Adrenal gland (tissue), 12 donors: Measurements from ENCODE around the gene LRFN5. TPM values are rescaled to one million over a fixed set of nuclear protein-coding genes. Genes with fewer than 3 reads are reported as not detected.

Experiments used
- DNase-seq, 7 donors: peaks; one replicate each; pipeline ENCODE4 v3.0.0-alpha.2; 2019 to 2020
- H3K27ac ChIP-seq, 5 donors: fragments of 200-600 bp; sonication (generic) in 4 of 5; 1 replicate in 3 of 5; 2 replicates in 2 of 5; pipeline versions ENCODE4 v1.5.1 to v1.8.0; 2016 to 2020; ENCODE audit warnings: mild to moderate bottlenecking in 1 of 5
- H3K27me3 ChIP-seq: fragments of 200-600 bp; 2 replicates; pipeline ENCODE4 v1.8.0; 2021
- H3K36me3 ChIP-seq, 2 donors: fragments of 200-600 bp; replicated peaks in 1 of 2; 1 replicate in 1 of 2; 2 replicates in 1 of 2; pipeline versions ENCODE4 v1.5.1 to v1.8.0; 2018 to 2022
- H3K4me1 ChIP-seq, 2 donors: fragments of 200-600 bp; replicated peaks in 1 of 2; 1 replicate in 1 of 2; 2 replicates in 1 of 2; pipeline versions ENCODE4 v1.5.1 to v1.8.0; 2018 to 2021
- H3K4me3 ChIP-seq, 4 donors: fragments of 200-600 bp; sonication (generic) in 3 of 4; one replicate each; pipeline ENCODE4 v1.5.1; 2016 to 2018
- H3K9me3 ChIP-seq, 3 donors: fragments of 200-600 bp; sonication (generic) in 1 of 3; replicated peaks in 1 of 3; 1 replicate in 2 of 3; 2 replicates in 1 of 3; pipeline versions ENCODE4 v1.5.1 to v1.8.0; 2016 to 2021
- CTCF ChIP-seq, 6 experiments: fragments of 450-650 bp in 4 of 6; fragments of 200-600 bp in 2 of 6; sonication (generic) in 1 of 6; IDR thresholded peaks; 1 replicate in 5 of 6; 2 replicates in 1 of 6; pipeline versions ENCODE4 v1.5.1 to v1.8.0; 2016 to 2021; ENCODE audit warnings: antibody characterized with exemption in 6 of 6, mild to moderate bottlenecking in 2 of 6, moderate library complexity in 1 of 6
- POLR2A ChIP-seq, 2 donors: fragments of 450-650 bp; IDR thresholded peaks; one replicate each; pipeline ENCODE4 v1.6.1; 2017; ENCODE audit warnings: antibody characterized with exemption in 2 of 2, mild to moderate bottlenecking in 2 of 2, moderate library complexity in 1 of 2
- WGBS, 4 donors: extraction: QIAGEN DNeasy Blood & Tissue Kit in 2 of 4; methylation state at CpG; one replicate each; pipeline versions ENCODE4 v1.1.5 to v1.1.7; 2013 to 2017; 5-methylcytosine and 5-hydroxymethylcytosine counted together
- intact Hi-C, 2 donors: fragments of 100-400 bp; cut with DNase I; formaldehyde crosslinking; loops; one replicate each; pipeline versions ENCODE4 v1.14.1 to v1.15.0; 2022 to 2023
- polyA plus RNA-seq, 3 donors: library from polyadenylated mRNA; stranded (reverse); fragments of 200-250 nt in 2 of 3; fragments of 350-450 nt in 1 of 3; fragmentation: Illumina TruSeq in 1 of 3; extraction: RNeasy Lipid Tissue Mini Kit (QIAGEN cat#74804) in 1 of 3; gene quantifications; one replicate each; pipeline ENCODE4 v1.2.3, GENCODE V29; 2013 to 2014
- total RNA-seq, 9 donors: library from RNA; depleted of rRNA in 4 of 9; stranded (reverse); fragments of >200 nt in 4 of 9; fragments of 120-200 nt in 1 of 9; fragmentation: NEBNext Ultra II Directional in 1 of 9; extraction: Animal tissue kit (Norgen Biotek cat#: 25700) in 1 of 9; gene quantifications; one replicate each; pipeline versions ENCODE4 v1.1.0 to v1.2.4, GENCODE V29; 2013 to 2023
- donor health status: healthy with polysubstance abuse.
- donor health status: Bipolar disorder and iron deficiency.
- donor health status: DM: yes; HTN: yes; CAD: no.
- donor health status: DM: no; HTN: no; CAD: no.
- donor health status: DM: no; HTN: no; CAD: no.
- donor health status: DM: yes; HTN: yes; CAD: no.

The LRFN5 gene
- total and polyA plus RNA-seq, 12 donors = 1.7 to 18.2 (median 6.3) TPM

GRCh38 chr14:41642367-41642766, 35.7 kb downstream of the LRFN5 start:
- H3K4me3 ChIP-seq = no peak overlapping the region
- 74 to 83% (median 82%) methylated on average over 1 of the region's 1 CpG for WGBS, 4 donors
- intact Hi-C loops = no loop called here
- H3K4me1 ChIP-seq = no peaks in the 10 kb centered on the region
- TF ChIP-seq CTCF (IDR thresholded peaks at IDR 0.05) (no peak), POLR2A (IDR thresholded peaks at IDR 0.05) (no peak)
- H3K27ac ChIP-seq = no peak overlapping the region
- no peaks in the 10 kb centered on the region for H3K27me3 ChIP-seq
- H3K9me3 ChIP-seq = no peaks in the 10 kb centered on the region
- no peak for DNase-seq
- no peaks in the 10 kb centered on the region for H3K36me3 ChIP-seq

DNA sequence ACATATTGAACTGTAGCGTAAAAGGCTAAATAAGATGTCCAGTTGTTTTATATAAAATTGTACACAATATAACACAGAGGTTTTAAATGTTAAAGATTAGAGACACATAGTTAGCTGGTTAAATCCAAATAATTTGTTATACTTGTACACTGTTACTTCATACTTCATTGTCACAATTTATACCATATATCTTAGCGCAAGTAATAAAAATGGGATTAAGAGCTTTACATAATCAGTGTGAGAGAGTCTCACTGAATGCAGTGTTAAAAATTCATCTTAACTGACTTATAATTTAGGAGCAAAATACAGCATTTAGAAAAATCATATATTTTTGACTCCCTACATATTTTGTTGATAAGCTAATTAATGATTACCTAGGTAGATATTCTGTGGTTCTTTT, 36.1 kb downstream of the LRFN5 start:
- intact Hi-C loops = no loop called here
- no peak for DNase-seq
- Histone ChIP-seq H3K36me3 (no peaks in the 10 kb centered on the region), H3K4me3 (no peak overlapping the region), H3K27me3 (no peaks in the 10 kb centered on the region), H3K9me3 (no peaks in the 10 kb centered on the region), H3K27ac (no peak overlapping the region), H3K4me1 (no peaks in the 10 kb centered on the region)
- TF ChIP-seq POLR2A (IDR thresholded peaks at IDR 0.05) = no peak
- TF ChIP-seq CTCF (IDR thresholded peaks at IDR 0.05) = no peak
- WGBS, 4 donors = 92 to 98% (median 96%) methylated on average over 2 of the region's 2 CpGs

DNA sequence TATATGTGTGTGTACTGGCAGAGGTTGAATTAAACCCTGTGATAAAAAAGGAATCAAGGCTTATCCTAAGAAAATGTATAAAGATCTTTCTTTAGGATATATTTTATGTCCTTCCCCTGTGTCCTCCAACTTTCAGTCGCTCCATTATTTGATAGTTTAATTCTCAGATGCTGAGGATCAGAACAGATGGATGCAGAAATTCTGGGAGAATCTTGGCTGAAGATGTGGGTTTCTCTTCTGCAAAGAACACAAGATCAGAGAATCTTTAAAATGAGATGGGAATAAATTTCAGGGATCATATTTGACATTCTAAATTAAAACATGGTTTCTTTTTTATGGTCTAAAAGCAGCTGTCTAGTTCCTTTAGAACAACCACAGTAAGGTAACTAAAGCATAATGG, 37.9 kb downstream of the LRFN5 start:
- TF ChIP-seq CTCF (IDR thresholded peaks at IDR 0.05) (no peak), POLR2A (IDR thresholded peaks at IDR 0.05) (no peak)
- no peak overlapping the region for H3K27ac ChIP-seq
- no peaks in the 10 kb centered on the region for H3K9me3 ChIP-seq
- no peaks in the 10 kb centered on the region for H3K27me3 ChIP-seq
- H3K4me3 ChIP-seq = no peak overlapping the region
- H3K4me1 ChIP-seq = no peaks in the 10 kb centered on the region
- 93 to 100% (median 96%) methylated on average over 1 of the region's 1 CpG for WGBS, 4 donors
- intact Hi-C loops = no loop called here
- DNase-seq = no peak
- no peaks in the 10 kb centered on the region for H3K36me3 ChIP-seq

DNA sequence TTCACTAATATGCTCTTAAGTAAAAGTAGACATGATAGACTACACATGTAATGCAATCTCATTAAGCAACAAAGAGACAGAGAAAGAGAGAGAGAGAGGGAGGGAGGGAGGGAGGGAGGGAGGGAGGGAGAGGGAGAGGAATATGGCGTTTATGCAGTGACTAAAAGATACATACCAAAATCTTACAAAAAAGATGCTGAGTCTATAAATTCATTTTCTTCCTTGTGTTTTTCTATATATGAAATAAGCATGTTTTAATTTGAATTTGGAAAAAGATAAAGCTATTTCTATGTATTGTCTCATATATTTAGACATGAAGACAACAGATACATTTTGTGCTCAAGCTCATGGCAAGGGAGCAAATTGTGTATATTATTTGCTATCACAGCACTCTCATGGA, 44.1 kb downstream of the LRFN5 start:
- H3K27me3 ChIP-seq = no peaks in the 10 kb centered on the region
- no peak for DNase-seq

More for the DNA sequence above, 44.1 kb downstream of the LRFN5 start:
- intact Hi-C loops = no loop called here
- Histone ChIP-seq H3K4me3 (no peak overlapping the region), H3K27ac (no peak overlapping the region), H3K9me3 (no peaks in the 10 kb centered on the region), H3K36me3 (no peaks in the 10 kb centered on the region), H3K4me1 (no peaks in the 10 kb centered on the region)
- 70 to 100% (median 76%) methylated on average over 1 of the region's 1 CpG for WGBS, 4 donors
- TF ChIP-seq POLR2A (IDR thresholded peaks at IDR 0.05) = no peak
- TF ChIP-seq CTCF (IDR thresholded peaks at IDR 0.05) = no peak
